ENCODE data around the gene BCL2.

DNA sequence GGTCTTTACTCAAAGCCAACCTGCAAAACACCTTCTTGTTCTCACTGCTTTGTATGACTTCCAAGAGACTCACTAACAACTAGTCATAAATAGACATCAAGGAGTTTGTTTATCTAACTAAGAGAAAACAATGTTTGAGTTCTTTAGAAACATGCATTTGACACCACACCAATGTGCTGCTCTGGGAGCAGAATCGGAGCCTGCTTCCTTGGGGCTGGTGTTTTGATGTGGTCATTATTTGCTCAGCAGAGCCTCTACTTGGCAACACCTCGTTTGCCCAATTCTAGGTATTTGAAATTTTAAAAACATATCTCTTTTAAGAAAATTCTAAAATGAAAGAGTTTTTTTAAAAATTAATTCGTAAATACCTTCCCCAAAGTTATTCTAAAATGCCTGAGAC lies 167.5 kb downstream of the BCL2 start:
- no peak for TF ChIP-seq POLR2A (IDR thresholded peaks at IDR 0.05)
- TF ChIP-seq, protein P1, sequence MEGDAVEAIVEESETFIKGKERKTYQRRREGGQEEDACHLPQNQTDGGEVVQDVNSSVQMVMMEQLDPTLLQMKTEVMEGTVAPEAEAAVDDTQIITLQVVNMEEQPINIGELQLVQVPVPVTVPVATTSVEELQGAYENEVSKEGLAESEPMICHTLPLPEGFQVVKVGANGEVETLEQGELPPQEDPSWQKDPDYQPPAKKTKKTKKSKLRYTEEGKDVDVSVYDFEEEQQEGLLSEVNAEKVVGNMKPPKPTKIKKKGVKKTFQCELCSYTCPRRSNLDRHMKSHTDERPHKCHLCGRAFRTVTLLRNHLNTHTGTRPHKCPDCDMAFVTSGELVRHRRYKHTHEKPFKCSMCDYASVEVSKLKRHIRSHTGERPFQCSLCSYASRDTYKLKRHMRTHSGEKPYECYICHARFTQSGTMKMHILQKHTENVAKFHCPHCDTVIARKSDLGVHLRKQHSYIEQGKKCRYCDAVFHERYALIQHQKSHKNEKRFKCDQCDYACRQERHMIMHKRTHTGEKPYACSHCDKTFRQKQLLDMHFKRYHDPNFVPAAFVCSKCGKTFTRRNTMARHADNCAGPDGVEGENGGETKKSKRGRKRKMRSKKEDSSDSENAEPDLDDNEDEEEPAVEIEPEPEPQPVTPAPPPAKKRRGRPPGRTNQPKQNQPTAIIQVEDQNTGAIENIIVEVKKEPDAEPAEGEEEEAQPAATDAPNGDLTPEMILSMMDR (IDR thresholded peaks at IDR 0.05), result no peak
